Sigmoid colon (tissue), 7 donors: ENCODE results near the gene UBN2. TPM values are rescaled to one million over a fixed set of nuclear protein-coding genes. Genes with fewer than 3 reads are reported as not detected.

Source experiments
- polyA plus RNA-seq, 3 donors: library from polyadenylated mRNA; stranded (reverse); fragments of 200-250 nt; gene quantifications; one replicate each; pipeline ENCODE4 v1.2.3, GENCODE V29; 2013
- small RNA-seq, 3 donors: library from RNA; depleted of rRNA; stranded (forward); fragments of <200 nt; gene quantifications; one replicate each; pipeline ENCODE3, GENCODE V24; 2016
- total RNA-seq, 4 donors: library from RNA; depleted of rRNA; stranded (reverse); fragments of >200 nt; gene quantifications; one replicate each; pipeline ENCODE4 v1.1.0, GENCODE V29; 2016
- donor health status: healthy with polysubstance abuse.
- donor health status: Bipolar disorder and iron deficiency.
- donor health status: healthy.

Gene UBN2
- total and polyA plus RNA-seq, 7 donors, result 0.92 to 22.7 (median 13.2) TPM

Small RNA genes within 50 kb of the gene (small RNA-seq; reads per million reads assigned to genes)
- 0 reads per million in 3 donors for gene AC009220.1
- 0 reads per million in 3 donors for gene RNU6-206P

Other genes starting within 250 kb of the UBN2 start
- 1 to 10 TPM; 1.1 to 3.0 (median 1.2) TPM for gene KIAA1549, start 249.8 kb upstream of the UBN2 start, total RNA-seq
- under 1 TPM; under 0.01 to 0.90 (median 0.23) TPM for gene KIAA1549, start 249.8 kb upstream of the UBN2 start, polyA plus RNA-seq
- gene ZC3HAV1L, start 195.2 kb upstream of the UBN2 start, total RNA-seq, result 10 to 100 TPM; 11.8 to 27.7 (median 17.0) TPM
- gene ZC3HAV1L, start 195.2 kb upstream of the UBN2 start, polyA plus RNA-seq, result 1 to 10 TPM in 1 of 3 donors, under 1 TPM in 1, not detected in 1; 0.92 to 1.9 TPM
- 10 to 100 TPM; 23.4 to 29.1 (median 26.1) TPM for gene ZC3HAV1, start 121.5 kb upstream of the UBN2 start, total RNA-seq
- 10 to 100 TPM in 2 of 3 donors, 1 to 10 TPM in 1; 4.2 to 20.5 (median 10.6) TPM for gene ZC3HAV1, start 121.5 kb upstream of the UBN2 start, polyA plus RNA-seq
- gene FMC1, start 110.1 kb downstream of the UBN2 start, total RNA-seq, result 10 to 100 TPM; 16.6 to 28.3 (median 23.4) TPM
- 10 to 100 TPM; 20.6 to 43.5 (median 31.2) TPM for gene FMC1, start 110.1 kb downstream of the UBN2 start, polyA plus RNA-seq
- gene LUC7L2, start 128.7 kb downstream of the UBN2 start, total RNA-seq, result 10 to 100 TPM; 67.1 to 79.1 (median 74.5) TPM
- 10 to 100 TPM; 23.8 to 44.9 (median 24.6) TPM for gene LUC7L2, start 128.7 kb downstream of the UBN2 start, polyA plus RNA-seq